ENCODE data around the gene SERPINH1.

DNA sequence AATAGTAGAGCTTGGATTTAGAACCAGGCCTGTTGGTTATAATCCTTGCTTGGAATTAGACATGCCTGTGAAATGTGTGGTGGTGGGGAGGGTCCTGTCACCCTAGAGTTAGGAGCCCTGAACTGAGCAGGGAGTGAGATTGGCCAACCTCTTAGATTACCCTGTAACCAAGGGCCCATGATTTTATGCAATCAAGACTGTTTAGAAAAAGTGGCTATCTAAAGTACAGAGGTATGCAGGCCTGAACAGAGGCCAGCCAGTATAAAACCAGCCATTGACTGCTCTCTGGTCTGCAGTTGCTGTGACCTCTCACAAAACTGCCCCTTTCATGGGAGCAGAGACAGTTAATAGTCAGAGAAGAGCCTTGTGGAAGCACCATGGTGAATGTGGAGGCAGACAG lies 36.2 kb downstream of the SERPINH1 start:
- TF ChIP-seq CTCF (conservative IDR thresholded peaks at IDR 0.05; ENCODE audit: low read depth, low read length) (no peak), EZH2 (IDR thresholded peaks at IDR 0.05; ENCODE audit: low read length, unreplicated experiment) (no peak), EZH2phosphoT487 (IDR thresholded peaks at IDR 0.05; ENCODE audit: borderline replicate concordance, low read length) (no peak)
